ENCODE data around the gene FAF2.

DNA sequence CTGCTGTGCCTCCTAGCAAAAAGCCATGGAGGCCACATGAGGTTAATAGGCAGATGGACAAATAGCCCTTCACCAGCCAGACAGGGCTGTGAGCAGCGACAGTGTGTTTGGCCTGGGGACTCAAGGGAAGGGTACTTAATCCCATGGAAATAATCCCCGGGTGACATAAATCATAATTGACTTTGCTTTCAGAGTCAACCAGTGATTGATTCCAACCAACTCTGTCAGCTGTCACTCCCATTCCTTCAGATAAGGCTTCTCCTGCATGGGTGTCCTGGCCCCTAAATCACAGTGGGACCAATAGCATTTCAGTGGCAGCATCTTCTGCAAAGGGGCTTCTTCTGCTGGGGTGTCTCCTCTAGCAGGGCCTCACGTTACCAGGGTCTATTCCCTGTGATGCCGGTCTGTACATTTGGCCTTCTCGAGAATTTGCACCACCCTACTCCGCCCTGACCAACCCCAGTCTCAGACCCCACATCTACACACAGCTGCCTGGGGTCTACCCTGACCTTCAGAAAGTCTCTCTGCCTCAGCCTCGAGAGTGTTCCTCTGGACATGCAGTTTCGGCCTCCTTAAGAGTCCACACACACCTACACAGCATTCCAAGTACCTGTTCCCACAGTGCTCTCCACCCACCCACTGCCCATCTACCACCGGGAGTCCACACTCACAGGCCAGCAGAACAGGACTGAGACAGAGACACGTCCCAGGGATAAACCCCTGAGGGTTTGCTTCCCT lies 35.5 kb upstream of the FAF2 start:
- TF ChIP-seq, protein P1, sequence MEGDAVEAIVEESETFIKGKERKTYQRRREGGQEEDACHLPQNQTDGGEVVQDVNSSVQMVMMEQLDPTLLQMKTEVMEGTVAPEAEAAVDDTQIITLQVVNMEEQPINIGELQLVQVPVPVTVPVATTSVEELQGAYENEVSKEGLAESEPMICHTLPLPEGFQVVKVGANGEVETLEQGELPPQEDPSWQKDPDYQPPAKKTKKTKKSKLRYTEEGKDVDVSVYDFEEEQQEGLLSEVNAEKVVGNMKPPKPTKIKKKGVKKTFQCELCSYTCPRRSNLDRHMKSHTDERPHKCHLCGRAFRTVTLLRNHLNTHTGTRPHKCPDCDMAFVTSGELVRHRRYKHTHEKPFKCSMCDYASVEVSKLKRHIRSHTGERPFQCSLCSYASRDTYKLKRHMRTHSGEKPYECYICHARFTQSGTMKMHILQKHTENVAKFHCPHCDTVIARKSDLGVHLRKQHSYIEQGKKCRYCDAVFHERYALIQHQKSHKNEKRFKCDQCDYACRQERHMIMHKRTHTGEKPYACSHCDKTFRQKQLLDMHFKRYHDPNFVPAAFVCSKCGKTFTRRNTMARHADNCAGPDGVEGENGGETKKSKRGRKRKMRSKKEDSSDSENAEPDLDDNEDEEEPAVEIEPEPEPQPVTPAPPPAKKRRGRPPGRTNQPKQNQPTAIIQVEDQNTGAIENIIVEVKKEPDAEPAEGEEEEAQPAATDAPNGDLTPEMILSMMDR (IDR thresholded peaks at IDR 0.05; ENCODE audit: borderline replicate concordance, extremely low read depth, low read length, poor library complexity, severe bottlenecking) = no peak
- no peak for TF ChIP-seq EZH2 (IDR thresholded peaks at IDR 0.05; ENCODE audit: borderline replicate concordance, low read depth, low read length, severe bottlenecking)
